Activated CD4-positive, alpha-beta T cell treated with anti-CD3 and anti-CD28 coated beads, Interleukin-10, Interleukin-2, amounts not matched to agents 100 ng/mL and 50 ng/mL, durations not matched to agents 16 hours and 8 hours (primary cell): ENCODE data around the gene STK39.

Experiments
- DNase-seq: peaks from one replicate; pipeline ENCODE4 v3.0.0-alpha.2; 2020

The STK39 gene

GRCh38 chr2:168207851-168208250, 39.5 kb downstream of the STK39 start:
- peak; percentile 62 for DNase-seq

- no peak for DNase-seq
These were observed 43.4 kb downstream of the STK39 start for GRCh38 chr2:168203762-168204693.

GRCh38 chr2:168201584-168202116, 45.7 kb downstream of the STK39 start:
- no peak for DNase-seq

- DNase-seq, result no peak
These were observed 46.3 kb downstream of the STK39 start for GRCh38 chr2:168200930-168201583.

- DNase-seq, result no peak
These were observed 48.8 kb downstream of the STK39 start for GRCh38 chr2:168198476-168199207.

GRCh38 chr2:168196764-168197180, 50.6 kb downstream of the STK39 start:
- no peak for DNase-seq

- DNase-seq, result peak; percentile 88
These were observed 52.4 kb downstream of the STK39 start for GRCh38 chr2:168194784-168195522.

- DNase-seq, result peak; percentile 84
These were observed 54.4 kb downstream of the STK39 start for GRCh38 chr2:168192839-168193616.

GRCh38 chr2:168191955-168192785, 55.2 kb downstream of the STK39 start:
- DNase-seq, result no peak

GRCh38 chr2:168190590-168191336, 56.6 kb downstream of the STK39 start:
- no peak for DNase-seq

GRCh38 chr2:168189835-168190569, 57.4 kb downstream of the STK39 start:
- no peak for DNase-seq

GRCh38 chr2:168188002-168188401, 59.4 kb downstream of the STK39 start:
- no peak for DNase-seq

- no peak for DNase-seq
These were observed 60.9 kb downstream of the STK39 start for GRCh38 chr2:168186452-168186851.

- no peak for DNase-seq
These were observed 61.7 kb downstream of the STK39 start for GRCh38 chr2:168185583-168186274.

GRCh38 chr2:168184681-168185513, 62.5 kb downstream of the STK39 start:
- no peak for DNase-seq

GRCh38 chr2:168183308-168183997, 63.9 kb downstream of the STK39 start:
- DNase-seq, result no peak
